ENCODE results near the gene CUX1. TPM values are rescaled to one million over a fixed set of nuclear protein-coding genes. Genes with fewer than 3 reads are reported as not detected.

The CUX1 gene
- total RNA-seq, 1 donor from 2014 or later = 50.6 TPM

DNA sequence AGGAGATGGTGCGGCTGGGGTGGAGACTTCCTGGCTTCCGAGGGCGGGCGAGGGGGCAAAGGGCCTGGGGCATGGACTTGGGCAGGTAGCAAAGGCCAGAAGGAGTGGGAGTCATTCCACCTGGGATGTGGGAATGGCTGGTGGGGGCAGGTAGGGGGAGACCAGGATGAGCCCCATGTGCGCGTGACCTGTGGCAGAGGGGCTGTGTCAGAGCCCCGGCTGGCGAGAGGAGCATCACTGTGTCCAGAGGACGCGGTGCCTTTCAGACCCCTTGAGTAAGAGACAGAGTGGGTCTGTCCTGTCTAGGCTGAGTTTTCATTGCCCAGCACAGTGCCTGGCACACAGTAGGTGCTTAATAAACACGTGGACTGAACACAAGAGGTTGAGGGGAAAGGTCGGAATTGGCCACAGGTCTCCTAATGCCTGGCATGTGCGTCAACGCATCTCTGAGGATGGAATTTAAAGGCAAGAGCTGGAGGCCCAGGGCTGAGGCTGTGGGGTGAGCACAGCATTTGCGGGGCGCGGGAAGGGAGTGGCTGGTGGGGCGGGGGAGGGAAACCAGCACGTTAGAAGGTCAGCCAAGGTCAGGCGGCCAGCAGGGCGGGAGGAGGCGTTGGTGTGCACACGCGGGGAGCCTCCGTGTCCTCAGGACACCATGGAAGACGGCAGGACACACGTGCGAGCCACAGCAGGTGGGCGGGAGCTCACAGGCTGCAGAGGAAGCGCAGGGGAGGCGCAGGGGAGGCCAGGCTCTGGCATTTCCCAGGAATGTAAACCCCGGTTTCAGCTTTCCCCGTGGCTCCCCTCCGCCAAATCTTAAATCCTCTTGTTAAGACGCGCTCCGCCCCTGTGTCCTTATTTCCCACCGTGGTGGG, 51.8 kb downstream of the CUX1 start:
- no peak for FAIRE-seq
- H3K9ac ChIP-seq (ENCODE audit: low read length) = no peak overlapping the region

GRCh38 chr7:101869901-101870290, 52.5 kb downstream of the CUX1 start:
- no peak for FAIRE-seq
- Mint-ChIP-seq H3K27ac (ENCODE audit: unreplicated experiment) (no peak overlapping the region), H3K9me3 (ENCODE audit: unreplicated experiment) (peaks cover 2% of the 10 kb centered on the region), H3K4me1 (ENCODE audit: low read depth, unreplicated experiment) (peaks cover 37% of the 10 kb centered on the region), H3K27me3 (ENCODE audit: low read depth, unreplicated experiment) (no peaks in the 10 kb centered on the region), H3K4me3 (ENCODE audit: unreplicated experiment) (no peak overlapping the region), H3K36me3 (ENCODE audit: low read depth, unreplicated experiment) (peaks cover 13% of the 10 kb centered on the region)
- Histone ChIP-seq H3K4me2 (ENCODE audit: low read length) (no peak overlapping the region), H3K27ac (ENCODE audit: low read depth, low read length) (no peak overlapping the region), H3K79me2 (ENCODE audit: insufficient read depth, low read length) (peaks cover 81% of the 10 kb centered on the region), H3K9ac (ENCODE audit: low read length) (no peak overlapping the region), H3K27me3 (ENCODE audit: insufficient read depth, low read length) (no peaks in the 10 kb centered on the region), H3K9me3 (ENCODE audit: insufficient read depth, low read depth, low read length) (no peaks in the 10 kb centered on the region), H3K36me3 (ENCODE audit: insufficient read depth, low read length) (no peaks in the 10 kb centered on the region), H2AFZ (ENCODE audit: low read depth, low read length) (no peak overlapping the region), H3K4me1 (ENCODE audit: insufficient read depth, low read length) (no peaks in the 10 kb centered on the region), H3K4me3 (ENCODE audit: insufficient read depth, low read depth, low read length) (no peak overlapping the region), H4K20me1 (ENCODE audit: insufficient read depth, low read length) (peaks cover 80% of the 10 kb centered on the region)
- TF ChIP-seq EZH2 (IDR thresholded peaks at IDR 0.05; ENCODE audit: insufficient read depth, low read length) = no peak
- TF ChIP-seq, protein P1, sequence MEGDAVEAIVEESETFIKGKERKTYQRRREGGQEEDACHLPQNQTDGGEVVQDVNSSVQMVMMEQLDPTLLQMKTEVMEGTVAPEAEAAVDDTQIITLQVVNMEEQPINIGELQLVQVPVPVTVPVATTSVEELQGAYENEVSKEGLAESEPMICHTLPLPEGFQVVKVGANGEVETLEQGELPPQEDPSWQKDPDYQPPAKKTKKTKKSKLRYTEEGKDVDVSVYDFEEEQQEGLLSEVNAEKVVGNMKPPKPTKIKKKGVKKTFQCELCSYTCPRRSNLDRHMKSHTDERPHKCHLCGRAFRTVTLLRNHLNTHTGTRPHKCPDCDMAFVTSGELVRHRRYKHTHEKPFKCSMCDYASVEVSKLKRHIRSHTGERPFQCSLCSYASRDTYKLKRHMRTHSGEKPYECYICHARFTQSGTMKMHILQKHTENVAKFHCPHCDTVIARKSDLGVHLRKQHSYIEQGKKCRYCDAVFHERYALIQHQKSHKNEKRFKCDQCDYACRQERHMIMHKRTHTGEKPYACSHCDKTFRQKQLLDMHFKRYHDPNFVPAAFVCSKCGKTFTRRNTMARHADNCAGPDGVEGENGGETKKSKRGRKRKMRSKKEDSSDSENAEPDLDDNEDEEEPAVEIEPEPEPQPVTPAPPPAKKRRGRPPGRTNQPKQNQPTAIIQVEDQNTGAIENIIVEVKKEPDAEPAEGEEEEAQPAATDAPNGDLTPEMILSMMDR (IDR thresholded peaks at IDR 0.05; ENCODE audit: insufficient read depth, low read depth, low read length) = no peak
- DNase-seq (ENCODE audit: low read depth) = no peak

More for the DNA sequence above, 51.8 kb downstream of the CUX1 start:
- Histone ChIP-seq H3K4me2 (ENCODE audit: low read length) (no peak overlapping the region), H3K79me2 (ENCODE audit: insufficient read depth, low read length) (peaks cover 77% of the 10 kb centered on the region), H3K4me1 (ENCODE audit: insufficient read depth, low read length) (no peaks in the 10 kb centered on the region), H3K27ac (ENCODE audit: low read depth, low read length) (no peak overlapping the region), H3K4me3 (ENCODE audit: insufficient read depth, low read depth, low read length) (no peak overlapping the region), H3K9me3 (ENCODE audit: insufficient read depth, low read depth, low read length) (no peaks in the 10 kb centered on the region), H3K36me3 (ENCODE audit: insufficient read depth, low read length) (no peaks in the 10 kb centered on the region), H2AFZ (ENCODE audit: low read depth, low read length) (no peak overlapping the region), H3K27me3 (ENCODE audit: insufficient read depth, low read length) (no peaks in the 10 kb centered on the region), H4K20me1 (ENCODE audit: insufficient read depth, low read length) (peaks cover 76% of the 10 kb centered on the region)
- H3K27ac Mint-ChIP-seq (ENCODE audit: unreplicated experiment) = no peak overlapping the region
- TF ChIP-seq EZH2 (IDR thresholded peaks at IDR 0.05; ENCODE audit: insufficient read depth, low read length) = no peak
- no peak for DNase-seq (ENCODE audit: low read depth)
- peaks cover 13% of the 10 kb centered on the region for H3K36me3 Mint-ChIP-seq (ENCODE audit: low read depth, unreplicated experiment)
- H3K4me1 Mint-ChIP-seq (ENCODE audit: low read depth, unreplicated experiment) = peaks cover 31% of the 10 kb centered on the region
- no peaks in the 10 kb centered on the region for H3K27me3 Mint-ChIP-seq (ENCODE audit: low read depth, unreplicated experiment)
- H3K9me3 Mint-ChIP-seq (ENCODE audit: unreplicated experiment) = peaks cover 2% of the 10 kb centered on the region
- H3K4me3 Mint-ChIP-seq (ENCODE audit: unreplicated experiment) = no peak overlapping the region

- Mint-ChIP-seq H3K27ac (ENCODE audit: unreplicated experiment) (peak overlapping the region; percentile 27), H3K4me1 (ENCODE audit: low read depth, unreplicated experiment) (peaks cover 39% of the 10 kb centered on the region), H3K36me3 (ENCODE audit: low read depth, unreplicated experiment) (peaks cover 13% of the 10 kb centered on the region), H3K4me3 (ENCODE audit: unreplicated experiment) (peak overlapping the region; percentile 52), H3K9me3 (ENCODE audit: unreplicated experiment) (peaks cover 2% of the 10 kb centered on the region), H3K27me3 (ENCODE audit: low read depth, unreplicated experiment) (no peaks in the 10 kb centered on the region)
- H4K20me1 ChIP-seq (ENCODE audit: insufficient read depth, low read length) = peaks cover 80% of the 10 kb centered on the region
- no peaks in the 10 kb centered on the region for H3K27me3 ChIP-seq (ENCODE audit: insufficient read depth, low read length)
- H3K36me3 ChIP-seq (ENCODE audit: insufficient read depth, low read length) = no peaks in the 10 kb centered on the region
- no peak overlapping the region for H3K4me2 ChIP-seq (ENCODE audit: low read length)
- H3K9ac ChIP-seq (ENCODE audit: low read length) = no peak overlapping the region
- H3K9me3 ChIP-seq (ENCODE audit: insufficient read depth, low read depth, low read length) = no peaks in the 10 kb centered on the region
- no peak overlapping the region for H3K4me3 ChIP-seq (ENCODE audit: insufficient read depth, low read depth, low read length)
- H3K79me2 ChIP-seq (ENCODE audit: insufficient read depth, low read length) = peaks cover 83% of the 10 kb centered on the region
- TF ChIP-seq, protein P1 (IDR thresholded peaks at IDR 0.05; ENCODE audit: insufficient read depth, low read depth, low read length) = no peak
- TF ChIP-seq EZH2 (IDR thresholded peaks at IDR 0.05; ENCODE audit: insufficient read depth, low read length) = no peak
- no peak overlapping the region for H2AFZ ChIP-seq (ENCODE audit: low read depth, low read length)
- H3K27ac ChIP-seq (ENCODE audit: low read depth, low read length) = no peak overlapping the region
- H3K4me1 ChIP-seq (ENCODE audit: insufficient read depth, low read length) = peaks cover 4% of the 10 kb centered on the region
- FAIRE-seq = no peak
- no peak for DNase-seq (ENCODE audit: low read depth)
These were observed 53.1 kb downstream of the CUX1 start for GRCh38 chr7:101870361-101871062.

All from astrocyte (in vitro differentiated cells and primary cell).